ENCODE measurements around the gene B3GNT8.

DNA sequence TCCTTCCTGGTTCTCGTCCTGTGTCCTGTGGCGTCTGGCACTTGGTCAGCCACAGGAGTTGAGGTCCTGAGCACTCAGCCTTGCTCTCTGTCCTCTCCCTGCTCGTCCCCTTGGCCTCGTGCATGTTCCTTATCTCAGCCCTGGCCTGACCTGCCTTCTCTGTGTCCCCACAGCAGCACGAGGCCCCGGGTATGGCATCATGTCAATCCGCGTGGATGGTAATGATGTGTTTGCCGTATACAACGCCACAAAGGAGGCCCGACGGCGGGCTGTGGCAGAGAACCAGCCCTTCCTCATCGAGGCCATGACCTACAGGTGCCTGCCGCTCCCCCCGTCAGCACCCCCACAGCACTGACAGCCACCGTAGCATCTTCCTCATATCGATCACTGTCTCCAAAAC, 4.7 kb downstream of the B3GNT8 start:
- TF ChIP-seq CTCF (IDR thresholded peaks at IDR 0.05) (no peak), EZH2 (IDR thresholded peaks at IDR 0.05) (no peak)

All from neural progenitor cell (in vitro differentiated cells).